ENCODE measurements around the gene C15orf40. TPM values are rescaled to one million over a fixed set of nuclear protein-coding genes. Genes with fewer than 3 reads are reported as not detected.

C15orf40 gene
- total and polyA plus RNA-seq, 9 of the 15 experiments (the other 6 are each of a cell fraction or from before 2014, with no cell fraction given) = 15.9 to 52.0 (median 27.0) TPM

GRCh38 chr15:83011271-83012075, at the start of gene C15orf40 (continued):
- TF ChIP-seq ZBTB1 (CRISPR knock-in tag; IDR thresholded peaks at IDR 0.05; ENCODE audit: borderline replicate concordance, low read depth) (peak; percentile 83), LCOR (CRISPR knock-in tag; IDR thresholded peaks at IDR 0.05) (peak; percentile 94), FOXP1 (CRISPR knock-in tag; IDR thresholded peaks at IDR 0.05) (peak; percentile 85), MEF2D (tag; conservative IDR thresholded peaks at IDR 0.05; ENCODE audit: low read depth) (0 out of 2 replicates have a peak, but pooled peaks have one; percentile 44), HMGN3 (IDR thresholded peaks at IDR 0.05; ENCODE audit: borderline replicate concordance, extremely low read depth, insufficient read length, low read depth, low read length) (peak; percentile 70), ZNF143 (CRISPR knock-in tag; IDR thresholded peaks at IDR 0.05) (0 out of 2 replicates have a peak, but pooled peaks have one; percentile 30), TFAP4 (CRISPR knock-in tag; IDR thresholded peaks at IDR 0.05; ENCODE audit: borderline replicate concordance) (peak; percentile 97), ZNF77 (CRISPR knock-in tag; IDR thresholded peaks at IDR 0.05) (no peak), HBP1 (CRISPR knock-in tag; IDR thresholded peaks at IDR 0.05) (no peak), KDM1A (IDR thresholded peaks at IDR 0.05) (no peak), KAT7 (CRISPR knock-in tag; IDR thresholded peaks at IDR 0.05; ENCODE audit: borderline replicate concordance) (peak; percentile 99), RBFOX2 (IDR thresholded peaks at IDR 0.05; ENCODE audit: low read depth, low read length) (peak; percentile 96), ZHX1 (conservative IDR thresholded peaks at IDR 0.05; ENCODE audit: low read length) (0 out of 2 replicates have a peak, but pooled peaks have one; percentile 23), HDGF (IDR thresholded peaks at IDR 0.05) (no peak), C11orf30 (IDR thresholded peaks at IDR 0.05; ENCODE audit: low read depth) (peak; percentile 92), SOX6 (IDR thresholded peaks at IDR 0.05) (peak; percentile 80), ELK3 (CRISPR knock-in tag; IDR thresholded peaks at IDR 0.05) (no peak), ZNF24 (IDR thresholded peaks at IDR 0.05) (peak; percentile 39; the same call in 1 of the 2 replicates), RHOXF2B (CRISPR knock-in tag; conservative IDR thresholded peaks at IDR 0.05) (no peak), ILF3 (IDR thresholded peaks at IDR 0.05; ENCODE audit: borderline replicate concordance) (no peak)

Data from K562 (cell line).